Nephron progenitor cell (in vitro differentiated cells): ENCODE data around the gene SSNA1.
A peak's percentile ranks its signal among the peaks of the same experiment; 100 is the strongest.

Experiments
- DNase-seq: peaks from one replicate; pipeline ENCODE4 v3.0.0; 2021
- H3K27ac Mint-ChIP-seq: 2 replicates; pipeline ENCODE4 v1.8.0; 2021; ENCODE audit warnings: mild to moderate bottlenecking, moderate library complexity, mixed read lengths
- H3K27me3 Mint-ChIP-seq: 2 replicates; pipeline ENCODE4 v1.8.0; 2021; ENCODE audit warnings: mild to moderate bottlenecking, low read depth, mixed read lengths; ENCODE audit not compliant: poor library complexity
- H3K36me3 Mint-ChIP-seq: 2 replicates; pipeline ENCODE4 v1.8.0; 2021; ENCODE audit warnings: low read depth, mixed read lengths
- H3K4me1 Mint-ChIP-seq: 2 replicates; pipeline ENCODE4 v1.8.0; 2021; ENCODE audit warnings: mixed read lengths
- H3K4me3 Mint-ChIP-seq: 2 replicates; pipeline ENCODE4 v1.8.0; 2021; ENCODE audit warnings: mild to moderate bottlenecking, moderate library complexity, mixed read lengths
- H3K9me3 Mint-ChIP-seq: 2 replicates; pipeline ENCODE4 v1.8.0; 2021; ENCODE audit warnings: mild to moderate bottlenecking, moderate library complexity, mixed read lengths
- TF ChIP-seq, protein P1 (sequence below): fragments of 200-600 bp; sonication (generic); IDR thresholded peaks from 2 replicates; pipeline ENCODE4 v1.5.0; 2021; ENCODE audit warnings: antibody characterized with exemption

SSNA1 gene

DNA sequence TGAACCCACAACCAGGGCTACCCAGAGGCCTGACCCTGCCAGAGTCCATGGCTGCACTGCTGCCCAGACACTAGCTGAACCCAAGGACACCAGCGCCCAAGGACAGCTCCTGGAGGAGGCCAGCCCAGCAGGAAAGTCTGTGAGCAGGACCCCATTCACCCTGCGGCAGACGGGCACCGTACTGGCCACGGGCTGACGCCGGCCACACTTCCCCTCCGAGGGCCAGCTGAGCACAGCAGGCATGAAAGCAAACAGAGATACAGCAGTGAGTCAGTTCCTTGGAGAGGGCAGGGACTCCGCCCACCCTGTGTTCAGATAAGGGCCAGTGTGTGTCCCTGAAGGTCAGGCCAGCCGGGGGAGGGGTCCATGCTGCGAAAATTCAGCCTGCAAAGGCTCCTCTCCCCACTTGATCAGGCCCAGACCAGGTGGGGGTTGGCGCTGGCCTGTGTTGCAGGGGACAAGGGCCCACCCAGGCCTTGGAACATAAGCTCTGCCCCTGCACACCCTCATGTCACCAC is 30.3 kb downstream of the SSNA1 start:
- H3K4me3 Mint-ChIP-seq: no peak overlapping the region
- TF ChIP-seq, protein P1, sequence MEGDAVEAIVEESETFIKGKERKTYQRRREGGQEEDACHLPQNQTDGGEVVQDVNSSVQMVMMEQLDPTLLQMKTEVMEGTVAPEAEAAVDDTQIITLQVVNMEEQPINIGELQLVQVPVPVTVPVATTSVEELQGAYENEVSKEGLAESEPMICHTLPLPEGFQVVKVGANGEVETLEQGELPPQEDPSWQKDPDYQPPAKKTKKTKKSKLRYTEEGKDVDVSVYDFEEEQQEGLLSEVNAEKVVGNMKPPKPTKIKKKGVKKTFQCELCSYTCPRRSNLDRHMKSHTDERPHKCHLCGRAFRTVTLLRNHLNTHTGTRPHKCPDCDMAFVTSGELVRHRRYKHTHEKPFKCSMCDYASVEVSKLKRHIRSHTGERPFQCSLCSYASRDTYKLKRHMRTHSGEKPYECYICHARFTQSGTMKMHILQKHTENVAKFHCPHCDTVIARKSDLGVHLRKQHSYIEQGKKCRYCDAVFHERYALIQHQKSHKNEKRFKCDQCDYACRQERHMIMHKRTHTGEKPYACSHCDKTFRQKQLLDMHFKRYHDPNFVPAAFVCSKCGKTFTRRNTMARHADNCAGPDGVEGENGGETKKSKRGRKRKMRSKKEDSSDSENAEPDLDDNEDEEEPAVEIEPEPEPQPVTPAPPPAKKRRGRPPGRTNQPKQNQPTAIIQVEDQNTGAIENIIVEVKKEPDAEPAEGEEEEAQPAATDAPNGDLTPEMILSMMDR: no peak
- peaks cover 9% of the 10 kb centered on the region for H3K4me1 Mint-ChIP-seq
- H3K36me3 Mint-ChIP-seq: no peaks in the 10 kb centered on the region
- DNase-seq: no peak
- H3K27me3 Mint-ChIP-seq: peaks cover 4% of the 10 kb centered on the region
- no peak overlapping the region for H3K27ac Mint-ChIP-seq
- no peaks in the 10 kb centered on the region for H3K9me3 Mint-ChIP-seq

DNA sequence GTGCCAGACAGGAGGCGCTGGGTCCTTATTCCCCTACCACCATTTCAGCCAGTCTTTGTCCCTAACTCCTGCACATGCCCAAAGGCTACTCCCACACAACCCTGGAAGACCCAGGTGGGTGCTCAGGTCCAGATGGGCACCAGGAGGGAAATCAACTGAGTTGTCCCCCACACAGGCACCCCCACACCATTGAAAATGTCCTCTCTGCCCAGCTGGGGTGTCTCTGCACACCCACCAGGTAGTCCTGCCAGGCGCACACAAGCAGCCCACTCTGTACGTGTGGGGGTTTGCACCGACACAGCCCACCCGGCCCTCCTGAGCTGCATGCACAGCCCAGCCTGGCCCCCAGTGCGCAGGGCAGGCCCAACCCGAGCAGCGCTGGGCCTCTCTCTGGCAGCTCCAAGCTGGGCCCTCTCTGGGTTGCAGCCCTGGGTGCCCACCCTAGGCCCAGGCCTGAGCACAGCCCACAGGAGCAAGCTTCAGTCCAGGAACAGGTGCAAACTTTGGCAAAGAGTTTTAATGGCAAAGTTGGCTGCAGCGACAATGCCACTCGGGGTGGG is 31.4 kb downstream of the SSNA1 start:
- Mint-ChIP-seq H3K9me3 (no peaks in the 10 kb centered on the region), H3K4me1 (peaks cover 9% of the 10 kb centered on the region), H3K36me3 (no peaks in the 10 kb centered on the region), H3K27me3 (peaks cover 4% of the 10 kb centered on the region), H3K4me3 (no peak overlapping the region), H3K27ac (no peak overlapping the region)
- TF ChIP-seq, protein P1: no peak
- no peak for DNase-seq

DNA sequence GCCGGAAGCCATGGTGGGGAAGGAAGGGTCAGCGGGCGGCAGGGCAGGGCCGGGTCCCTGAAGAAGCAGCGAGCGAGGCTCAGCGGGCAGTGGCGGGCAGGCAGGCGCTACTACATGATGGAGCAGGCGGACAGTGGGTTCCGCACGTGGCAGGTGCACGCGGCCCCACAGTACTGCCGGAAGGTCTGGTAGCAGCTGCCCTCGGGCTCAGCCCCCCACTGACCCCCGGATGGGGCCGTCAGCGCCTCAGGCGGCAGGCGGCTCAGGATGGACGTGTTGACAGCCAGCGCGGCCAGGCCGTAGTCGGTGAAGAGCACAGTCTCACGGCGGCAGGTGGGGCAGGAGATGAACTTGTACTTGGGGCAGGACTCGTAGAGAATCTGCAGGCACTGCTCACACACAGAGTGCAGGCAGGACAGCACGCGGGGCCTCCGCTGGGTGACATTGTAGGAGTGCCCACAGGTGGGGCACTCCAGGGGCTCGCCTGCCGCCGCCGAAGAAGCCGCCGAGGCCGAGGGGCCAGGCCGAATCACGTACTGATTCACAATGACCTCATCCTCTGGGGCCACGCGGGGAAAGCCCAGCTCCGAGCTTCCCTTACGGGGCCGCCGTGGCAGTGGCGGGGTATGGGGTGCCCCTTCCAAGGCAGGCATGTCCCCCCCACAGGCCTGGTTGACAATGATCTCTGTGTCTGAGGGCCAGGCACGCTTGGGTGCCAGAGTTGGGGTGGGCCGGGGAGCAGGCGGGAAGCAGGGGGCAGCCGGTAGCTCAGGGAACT is 32.0 kb downstream of the SSNA1 start:
- Mint-ChIP-seq H3K9me3 (no peaks in the 10 kb centered on the region), H3K36me3 (no peaks in the 10 kb centered on the region), H3K4me3 (peak overlapping the region; percentile 44), H3K4me1 (peaks cover 9% of the 10 kb centered on the region), H3K27ac (no peak overlapping the region), H3K27me3 (peaks cover 4% of the 10 kb centered on the region)
- DNase-seq: no peak
- TF ChIP-seq, protein P1: no peak

DNA sequence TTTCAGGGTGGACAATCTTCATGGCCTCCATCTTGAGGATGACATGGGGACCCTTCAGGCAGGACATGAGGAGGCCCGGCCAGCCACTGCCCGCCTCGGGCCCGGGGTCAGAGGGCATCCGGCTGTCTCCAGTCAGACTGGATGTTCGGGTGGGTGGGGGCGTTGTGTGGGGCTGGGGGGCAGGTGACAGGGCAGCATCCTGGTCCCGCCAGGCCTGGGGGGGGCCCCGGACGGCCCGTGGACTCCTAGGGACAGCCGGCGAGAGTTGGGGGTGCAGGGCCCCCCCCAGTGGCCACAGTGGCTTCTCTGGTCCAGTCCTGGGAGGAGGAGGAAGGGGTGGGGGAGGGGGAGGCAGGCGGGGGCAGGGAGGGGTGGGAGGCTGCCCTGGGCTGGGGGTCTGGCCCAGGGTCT is 32.6 kb downstream of the SSNA1 start:
- Mint-ChIP-seq H3K27ac (no peak overlapping the region), H3K27me3 (peaks cover 4% of the 10 kb centered on the region), H3K9me3 (no peaks in the 10 kb centered on the region), H3K4me3 (peak overlapping the region; percentile 34), H3K36me3 (no peaks in the 10 kb centered on the region), H3K4me1 (peaks cover 9% of the 10 kb centered on the region)
- TF ChIP-seq, protein P1: no peak
- DNase-seq: no peak

DNA sequence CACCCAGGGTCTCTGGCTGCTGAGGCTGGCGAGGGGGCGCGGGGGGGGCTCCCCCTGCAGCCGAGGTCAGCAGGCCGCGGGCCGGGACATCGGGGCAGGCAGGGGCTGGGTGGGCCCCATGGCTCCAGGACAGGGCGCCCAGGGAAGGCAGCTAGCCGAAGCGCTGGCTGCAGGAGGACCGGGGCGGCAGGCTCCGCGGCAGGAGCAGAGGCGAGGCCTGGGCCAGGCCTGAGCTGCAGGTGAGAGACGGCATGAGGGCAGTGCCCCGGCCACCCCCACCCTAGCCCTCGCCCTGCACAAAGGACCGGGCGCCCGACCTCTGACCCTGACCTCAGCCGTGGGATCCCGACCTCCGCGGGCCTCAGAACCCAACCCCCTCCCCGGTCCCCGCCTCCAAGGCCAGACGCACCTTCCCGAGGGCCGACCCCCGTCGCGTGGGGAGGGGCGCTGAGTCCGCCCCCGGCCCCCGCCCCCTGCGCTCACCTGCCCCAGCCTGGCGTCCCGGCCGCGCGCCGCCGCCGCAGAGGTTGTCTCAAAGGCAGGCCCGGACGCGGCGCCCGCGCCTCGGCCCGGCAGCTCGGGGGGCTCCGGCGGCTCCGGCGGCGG is 33.1 kb downstream of the SSNA1 start:
- no peaks in the 10 kb centered on the region for H3K36me3 Mint-ChIP-seq
- no peaks in the 10 kb centered on the region for H3K9me3 Mint-ChIP-seq
- H3K27me3 Mint-ChIP-seq: peaks cover 4% of the 10 kb centered on the region
- TF ChIP-seq, protein P1: no peak
- no peak overlapping the region for H3K27ac Mint-ChIP-seq
- peak; percentile 56 for DNase-seq
- H3K4me3 Mint-ChIP-seq: no peak overlapping the region
- peaks cover 9% of the 10 kb centered on the region for H3K4me1 Mint-ChIP-seq
